GM12891 (cell line): ENCODE data around the gene HNRNPA3.
A peak's percentile ranks its signal among the peaks of the same experiment; 100 is the strongest.

Experiments used
- POLR2A ChIP-seq: IDR thresholded peaks from 2 replicates; pipeline ENCODE4 v1.6.1; 2011; ENCODE audit warnings: low read depth, low read length, control low read depth
- POLR2AphosphoS5 ChIP-seq: IDR thresholded peaks from 2 replicates; pipeline ENCODE4 v1.6.1; 2011; ENCODE audit warnings: low read depth, low read length, control low read depth
- POU2F2 ChIP-seq: IDR thresholded peaks from 2 replicates; pipeline ENCODE4 v1.6.1; 2011; ENCODE audit warnings: low read depth, mild to moderate bottlenecking, control low read depth, low read length, moderate library complexity
- TAF1 ChIP-seq: IDR thresholded peaks from 2 replicates; pipeline ENCODE4 v1.6.1; 2011; ENCODE audit warnings: low read depth, low read length, control low read depth

GRCh38 chr2:177264209-177264692 is 51.7 kb downstream of the HNRNPA3 start:
- 0 out of 2 replicates have a peak, but pooled peaks have one; percentile 8 for TF ChIP-seq POLR2AphosphoS5
- peak; percentile 28; the same call in 1 of the 2 replicates for TF ChIP-seq POLR2A
- TF ChIP-seq POU2F2 = no peak
- peak; percentile 34; the same call in 1 of the 2 replicates for TF ChIP-seq TAF1
